D721Med (cell line): ENCODE data around the gene LSG1.

Source experiments
- DNase-seq: peaks from one replicate; pipeline ENCODE4 v3.0.0; 2011; ENCODE audit warnings: low spot score; ENCODE audit not compliant: insufficient read length
- FAIRE-seq: peaks from 2 replicates; lab custom pipeline; 2011; peaks lifted over from hg19 to GRCh38; lab: Jason Lieb, UNC
- TF ChIP-seq, protein P1 (sequence below): IDR thresholded peaks from 2 replicates; pipeline ENCODE4 v1.5.1; 2012; ENCODE audit warnings: mild to moderate bottlenecking, control low read depth; ENCODE audit not compliant: insufficient read depth; ENCODE audit errors: missing control alignments

Gene LSG1

DNA sequence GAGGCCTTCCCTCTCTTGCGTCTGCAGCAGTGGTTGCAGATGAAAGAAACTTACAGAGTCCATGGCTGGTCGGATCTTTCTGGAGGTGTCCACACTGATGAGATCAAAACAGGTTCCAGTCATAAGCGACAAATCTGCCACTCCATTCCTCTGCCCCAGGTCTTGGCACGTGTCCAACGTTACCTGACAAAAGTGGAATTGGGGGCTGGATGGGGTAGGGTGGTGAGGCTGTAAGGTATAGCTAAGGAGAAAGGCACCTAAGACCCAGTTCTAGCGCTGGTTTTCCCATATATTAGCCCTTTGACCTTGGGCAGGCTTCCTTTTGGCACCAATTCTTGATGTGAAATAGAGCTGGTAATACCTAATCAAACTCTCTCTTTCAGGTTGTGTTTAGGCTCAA lies 24.7 kb upstream of the LSG1 start:
- DNase-seq (no peak), FAIRE-seq (no peak)
- TF ChIP-seq, protein P1, sequence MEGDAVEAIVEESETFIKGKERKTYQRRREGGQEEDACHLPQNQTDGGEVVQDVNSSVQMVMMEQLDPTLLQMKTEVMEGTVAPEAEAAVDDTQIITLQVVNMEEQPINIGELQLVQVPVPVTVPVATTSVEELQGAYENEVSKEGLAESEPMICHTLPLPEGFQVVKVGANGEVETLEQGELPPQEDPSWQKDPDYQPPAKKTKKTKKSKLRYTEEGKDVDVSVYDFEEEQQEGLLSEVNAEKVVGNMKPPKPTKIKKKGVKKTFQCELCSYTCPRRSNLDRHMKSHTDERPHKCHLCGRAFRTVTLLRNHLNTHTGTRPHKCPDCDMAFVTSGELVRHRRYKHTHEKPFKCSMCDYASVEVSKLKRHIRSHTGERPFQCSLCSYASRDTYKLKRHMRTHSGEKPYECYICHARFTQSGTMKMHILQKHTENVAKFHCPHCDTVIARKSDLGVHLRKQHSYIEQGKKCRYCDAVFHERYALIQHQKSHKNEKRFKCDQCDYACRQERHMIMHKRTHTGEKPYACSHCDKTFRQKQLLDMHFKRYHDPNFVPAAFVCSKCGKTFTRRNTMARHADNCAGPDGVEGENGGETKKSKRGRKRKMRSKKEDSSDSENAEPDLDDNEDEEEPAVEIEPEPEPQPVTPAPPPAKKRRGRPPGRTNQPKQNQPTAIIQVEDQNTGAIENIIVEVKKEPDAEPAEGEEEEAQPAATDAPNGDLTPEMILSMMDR, result no peak

DNA sequence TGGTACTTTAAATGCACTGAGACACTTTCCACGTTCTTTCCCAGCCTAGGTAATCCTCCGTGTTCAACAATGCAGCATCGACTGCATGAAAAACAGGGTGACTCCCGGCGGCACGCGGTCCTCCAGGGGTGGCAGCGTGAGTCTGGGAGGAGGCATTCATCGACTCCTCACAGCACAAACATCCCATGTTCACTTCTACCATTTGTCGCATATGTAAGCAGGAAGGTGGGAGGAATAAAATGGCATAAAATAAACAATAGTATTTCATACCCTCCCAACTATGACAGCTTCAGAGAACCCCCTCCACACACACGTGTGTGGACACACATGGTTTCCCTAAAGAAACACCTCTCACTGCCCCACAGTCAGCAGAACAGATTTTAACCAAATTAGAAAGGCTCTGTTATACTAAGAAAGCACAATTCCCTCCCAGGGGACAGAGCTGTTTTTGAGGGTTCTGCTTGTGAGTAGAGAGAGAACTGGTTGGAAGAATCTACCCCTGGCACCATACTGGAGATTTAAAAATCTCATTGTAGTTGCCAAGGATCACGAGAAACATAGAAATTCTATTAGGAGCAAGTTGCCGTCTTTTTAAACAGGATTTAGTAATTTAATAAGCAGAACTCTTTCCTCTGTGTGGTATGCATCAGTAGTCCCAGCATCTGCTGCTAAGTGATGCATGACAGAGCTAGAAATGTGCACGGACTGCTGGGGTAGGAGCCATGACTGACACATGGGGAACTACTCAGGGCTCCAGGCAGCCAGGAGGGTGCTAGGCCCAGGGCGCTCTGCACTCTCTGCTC lies 19.7 kb upstream of the LSG1 start:
- FAIRE-seq (no peak), DNase-seq (no peak)
- TF ChIP-seq, protein P1, result no peak

DNA sequence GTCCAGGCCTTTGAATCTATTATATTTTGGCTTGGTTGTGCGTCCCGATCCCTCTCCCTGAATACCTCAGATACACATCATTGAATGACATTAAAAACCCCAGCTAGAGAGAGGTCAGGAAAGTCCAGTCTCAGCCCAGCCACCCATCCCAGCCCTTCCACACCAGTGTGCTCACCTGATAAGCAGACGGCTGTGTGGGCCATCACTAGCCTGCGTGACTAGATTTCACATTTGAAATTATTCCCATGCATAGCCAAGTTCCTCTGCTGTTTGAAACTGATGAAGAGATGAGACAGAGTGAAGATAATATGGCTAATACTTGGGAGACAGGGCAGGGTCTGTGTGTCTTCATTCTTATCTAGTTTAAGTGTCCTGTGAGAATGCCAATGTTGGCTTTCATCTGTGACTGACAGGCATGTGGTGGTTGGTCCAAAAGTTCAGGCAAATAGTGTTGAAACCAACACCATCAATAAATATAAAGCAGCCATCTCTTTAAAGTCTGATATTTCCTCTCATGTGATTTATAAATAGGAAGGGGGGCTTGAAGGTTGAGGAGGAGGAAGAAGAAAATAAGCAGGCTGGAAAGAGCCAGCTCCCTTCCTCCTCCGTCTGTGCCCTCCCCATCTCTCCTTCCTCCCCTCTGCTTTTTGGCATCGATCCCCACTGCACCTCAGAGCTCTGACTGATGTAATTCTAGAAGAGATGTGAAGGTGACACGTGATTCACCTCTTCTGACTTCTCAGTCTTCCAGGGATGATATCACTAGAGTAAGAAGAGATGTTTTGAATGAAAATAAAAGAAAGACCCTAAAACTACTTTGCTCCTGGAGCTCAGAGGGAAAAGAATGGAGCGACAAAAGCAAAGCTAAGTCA lies 18.7 kb upstream of the LSG1 start:
- DNase-seq (no peak), FAIRE-seq (no peak)
- TF ChIP-seq, protein P1, result no peak

DNA sequence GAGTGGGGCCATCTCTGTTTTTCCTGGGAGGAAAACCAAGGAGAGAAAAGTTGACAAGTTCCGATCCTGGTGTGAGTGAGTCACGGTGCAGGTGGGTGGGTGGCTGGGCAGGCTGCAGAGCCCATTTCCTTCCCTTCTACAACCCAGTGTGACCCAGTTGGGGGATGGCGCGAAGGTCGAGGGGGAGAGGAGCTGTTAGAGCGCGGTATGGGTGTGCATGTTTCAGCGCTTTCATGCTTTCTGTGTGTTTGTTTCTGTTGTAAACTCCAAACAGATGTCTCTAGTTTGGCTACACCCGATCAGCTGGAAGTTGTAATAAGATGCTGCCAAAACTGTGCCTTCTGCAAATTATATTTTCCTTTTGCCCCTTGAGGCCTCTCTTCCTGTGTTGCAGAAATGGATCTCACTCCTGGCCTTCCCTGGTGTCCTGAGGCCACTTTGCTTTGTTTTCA lies 17.5 kb upstream of the LSG1 start:
- no peak for DNase-seq
- FAIRE-seq, result no peak
- TF ChIP-seq, protein P1, result no peak

DNA sequence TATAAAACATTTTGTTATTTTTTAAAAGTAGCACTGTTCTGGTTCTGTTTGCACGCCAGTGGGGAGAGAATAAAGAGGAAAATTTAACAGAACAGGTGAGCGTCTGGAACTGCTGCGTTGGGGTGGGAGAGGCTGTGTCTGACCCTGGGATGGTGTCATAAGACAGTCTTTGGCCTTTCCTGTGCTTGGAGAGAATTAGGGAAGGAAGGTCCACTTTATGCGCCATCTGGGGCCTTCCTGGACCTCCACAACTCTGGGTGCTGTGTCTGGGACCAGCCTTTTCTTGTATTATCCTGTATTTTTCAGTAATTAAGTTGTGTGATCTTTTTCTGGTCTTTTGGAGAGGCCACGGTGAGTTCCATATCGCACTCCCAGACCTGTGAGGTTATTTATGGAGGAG lies 17.0 kb upstream of the LSG1 start:
- TF ChIP-seq, protein P1, result no peak
- DNase-seq, result no peak

DNA sequence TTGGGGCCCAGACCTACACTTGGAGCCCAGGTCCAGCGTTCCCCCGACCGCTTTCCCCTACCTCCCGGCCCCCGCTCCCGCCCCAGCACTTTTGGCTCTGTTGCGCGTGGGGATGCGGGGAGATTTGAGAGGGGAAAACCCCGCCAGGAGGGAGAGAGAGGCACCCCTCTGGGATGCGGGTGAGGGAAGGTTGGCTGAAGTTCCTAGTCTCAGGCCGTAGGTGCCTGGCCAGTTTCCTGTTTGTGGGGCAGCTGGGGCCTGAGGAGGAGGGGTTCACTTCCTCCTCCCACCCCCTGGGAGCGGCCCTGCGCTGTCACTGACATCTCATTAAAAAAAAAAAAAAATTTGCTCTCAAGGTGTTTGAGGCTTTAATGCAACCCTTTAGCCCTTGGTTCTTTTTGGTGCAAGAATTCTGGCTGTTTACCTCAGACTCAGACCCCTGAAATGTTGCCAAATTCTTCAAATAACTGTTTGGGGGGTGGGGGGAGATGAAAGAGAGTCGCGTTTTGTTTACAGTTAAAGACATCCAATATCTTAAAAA lies 16.3 kb upstream of the LSG1 start:
- TF ChIP-seq, protein P1, result no peak
- DNase-seq (no peak), FAIRE-seq (no peak)

More for the DNA sequence above, 17.0 kb upstream of the LSG1 start:
- no peak for FAIRE-seq
